HL-60 (cell line): Measurements from ENCODE around the gene SNX30.

ENCODE experiments used
- CTCF ChIP-seq: IDR thresholded peaks from one replicate; pipeline ENCODE4 v1.5.1; 2011; ENCODE audit warnings: low read length, control low read depth, inconsistent platforms; ENCODE audit not compliant: insufficient read depth
- POLR2AphosphoS5 ChIP-seq: IDR thresholded peaks from 2 replicates; pipeline ENCODE4 v1.6.1; 2012; ENCODE audit warnings: low read depth

- TF ChIP-seq CTCF (no peak), POLR2AphosphoS5 (no peak)
These were observed 128.2 kb downstream of the SNX30 start for GRCh38 chr9:112878752-112879151.
